SK-N-SH (cell line): ENCODE data around the gene MBP. TPM values are rescaled to one million over a fixed set of nuclear protein-coding genes. Genes with fewer than 3 reads are reported as not detected.

ENCODE experiments used
- CTCF ChIA-PET: fragments of 300-600, 350-600 bp; formaldehyde crosslinking; extraction: SDS; loops from one replicate; lab custom pipeline; 2021; lab: Yijun Ruan, JAX
- POLR2A ChIA-PET: fragments of 350-600 bp; sonication (Branson Sonifier 250); formaldehyde crosslinking; extraction: SDS; loops from one replicate; lab custom pipeline; 2020; ENCODE audit warnings: antibody characterized with exemption, inconsistent platforms; lab: Yijun Ruan, JAX
- DNase-seq: peaks from one replicate; pipeline ENCODE4 v3.0.0; 2012
- H2AFZ ChIP-seq: fragments of 200-600 bp; sonication (generic); 2 replicates; pipeline ENCODE4 v1.8.1; 2016; ENCODE audit warnings: antibody characterized with exemption, mild to moderate bottlenecking, low read depth
- H3F3A ChIP-seq: fragments of 200-600 bp; sonication (generic); replicated peaks from 2 replicates; pipeline ENCODE3; 2016; ENCODE audit warnings: antibody characterized with exemption, mild to moderate bottlenecking; ENCODE audit not compliant: insufficient read depth
- H3K27ac ChIP-seq, 2 experiments: fragments of 200-500 bp in 1 of 2; fragments of 200-600 bp in 1 of 2; sonication (Bioruptor generic) in 1 of 2; sonication (generic), shearing (Covaris generic) in 1 of 2; 2 replicates each; pipeline versions ENCODE4 v1.5.1 to v1.6.1; 2014 to 2016; ENCODE audit warnings: low read depth in 2 of 2, inconsistent platforms in 1 of 2, low read length in 1 of 2, mild to moderate bottlenecking in 1 of 2, mixed read lengths in 1 of 2
- H3K27me3 ChIP-seq: fragments of 200-600 bp; sonication (generic), shearing (Covaris generic); 2 replicates; pipeline ENCODE4 v1.6.1; 2016; ENCODE audit warnings: mixed run types; ENCODE audit not compliant: insufficient read depth
- H3K36me3 ChIP-seq, 2 experiments: fragments of 200-500 bp in 1 of 2; fragments of 200-600 bp in 1 of 2; sonication (Bioruptor generic) in 1 of 2; sonication (generic) in 1 of 2; replicated peaks in 1 of 2; 2 replicates each; pipeline versions ENCODE3 to v1.5.1; 2014 to 2016; ENCODE audit warnings: low read length in 1 of 2, mild to moderate bottlenecking in 1 of 2; ENCODE audit not compliant: insufficient read depth in 2 of 2, control insufficient read depth in 1 of 2
- H3K4me1 ChIP-seq, 2 experiments: fragments of 200-500 bp in 1 of 2; fragments of 200-600 bp in 1 of 2; sonication (Bioruptor generic) in 1 of 2; sonication (generic), shearing (Covaris generic) in 1 of 2; 2 replicates each; pipeline versions ENCODE4 v1.5.1 to v1.6.1; 2014 to 2016; ENCODE audit warnings: low read depth in 1 of 2, low read length in 1 of 2, mixed run types in 1 of 2; ENCODE audit not compliant: insufficient read depth in 2 of 2, control insufficient read depth in 1 of 2
- H3K4me2 ChIP-seq: fragments of 200-600 bp; sonication (generic), shearing (Covaris generic); 2 replicates; pipeline ENCODE4 v1.6.1; 2017; ENCODE audit warnings: mixed run types
- H3K4me3 ChIP-seq, 2 experiments: fragments of 200-500 bp in 1 of 2; fragments of 200-600 bp in 1 of 2; sonication (Bioruptor generic) in 1 of 2; sonication (generic), shearing (Covaris generic) in 1 of 2; 2 replicates each; pipeline versions ENCODE4 v1.5.1 to v1.8.1; 2014 to 2016; ENCODE audit warnings: low read depth in 2 of 2, inconsistent platforms in 1 of 2, low read length in 1 of 2, mild to moderate bottlenecking in 1 of 2, mixed read lengths in 1 of 2, moderate library complexity in 1 of 2
- H3K79me2 ChIP-seq: fragments of 200-600 bp; sonication (generic); 2 replicates; pipeline ENCODE4 v1.8.1; 2017; ENCODE audit warnings: mild to moderate bottlenecking; ENCODE audit not compliant: insufficient read depth
- H3K9ac ChIP-seq: fragments of 200-600 bp; sonication (generic); 2 replicates; pipeline ENCODE4 v1.6.1; 2017; ENCODE audit warnings: mixed run types
- H3K9me2 ChIP-seq: fragments of 200-600 bp; sonication (generic); 2 replicates; pipeline ENCODE4 v1.6.1; 2017; ENCODE audit warnings: mixed run types
- H3K9me3 ChIP-seq: fragments of 200-600 bp; sonication (generic); 2 replicates; pipeline ENCODE4 v1.6.1; 2017; ENCODE audit warnings: mixed run types, mild to moderate bottlenecking, moderate library complexity
- H4K20me1 ChIP-seq: fragments of 200-600 bp; sonication (generic); 2 replicates; pipeline ENCODE4 v1.6.1; 2017; ENCODE audit warnings: mild to moderate bottlenecking, mixed run types; ENCODE audit not compliant: insufficient read depth
- CHD2 ChIP-seq: fragments of 150-350 bp; IDR thresholded peaks from 2 replicates; pipeline ENCODE4 v1.6.1; 2018; ENCODE audit warnings: low read length; ENCODE audit not compliant: partially characterized antibody
- EP300 ChIP-seq, 2 experiments: IDR thresholded peaks; 2 replicates each; pipeline versions ENCODE4 v1.4.0 to v1.6.1; 2012; ENCODE audit warnings: borderline replicate concordance in 1 of 2, low read depth in 1 of 2, low read length in 1 of 2
- MEF2A ChIP-seq: IDR thresholded peaks from 2 replicates; pipeline ENCODE4 v1.4.0; 2012; ENCODE audit warnings: low read depth, borderline replicate concordance
- MXI1 ChIP-seq: IDR thresholded peaks from 2 replicates; pipeline ENCODE4 v1.6.1; 2012; ENCODE audit warnings: mild to moderate bottlenecking, low read depth, low read length, improper control_type of control experiment
- NFIC ChIP-seq: IDR thresholded peaks from 2 replicates; pipeline ENCODE4 v1.4.0; 2012; ENCODE audit warnings: borderline replicate concordance
- POLR2AphosphoS5 ChIP-seq: IDR thresholded peaks from 2 replicates; pipeline ENCODE4 v1.6.1; 2012; ENCODE audit warnings: low read depth, low read length
- RAD21 ChIP-seq: IDR thresholded peaks from 2 replicates; pipeline ENCODE4 v1.6.1; 2012; ENCODE audit warnings: mild to moderate bottlenecking, low read length
- RFX5 ChIP-seq: IDR thresholded peaks from 2 replicates; pipeline ENCODE4 v1.6.1; 2012; ENCODE audit warnings: mild to moderate bottlenecking, improper control_type of control experiment, low read length
- USF1 ChIP-seq: IDR thresholded peaks from 2 replicates; pipeline ENCODE4 v1.4.0; 2012; ENCODE audit warnings: low read depth, borderline replicate concordance
- WGBS: methylation state at CpG from one replicate; pipeline ENCODE4 v1.1.6; 2017; ENCODE audit warnings: low lambda C conversion rate; 5-methylcytosine and 5-hydroxymethylcytosine counted together
- polyA plus RNA-seq, 3 experiments: library from polyadenylated mRNA; depleted of rRNA; stranded (reverse); fragments of >200 nt; gene quantifications; 2 replicates each; pipeline ENCODE4 v1.2.3, GENCODE V29; 2012
- TF ChIP-seq, protein P1 (sequence below): IDR thresholded peaks from 2 replicates; pipeline ENCODE4; 2012
- TF ChIP-seq, protein P2 (sequence below): IDR thresholded peaks from 2 replicates; pipeline ENCODE4 v1.4.0; 2012; ENCODE audit warnings: low read depth, borderline replicate concordance
- TF ChIP-seq, protein P3 (sequence below): fragments of 150-350 bp; IDR thresholded peaks from 2 replicates; pipeline ENCODE4 v1.6.1; 2017; ENCODE audit warnings: antibody characterized with exemption, low read length, low read depth, borderline replicate concordance

MBP gene
- polyA plus RNA-seq, 1 of the 3 experiments (the other 2 are of a cell fraction) = 1.6 TPM

DNA sequence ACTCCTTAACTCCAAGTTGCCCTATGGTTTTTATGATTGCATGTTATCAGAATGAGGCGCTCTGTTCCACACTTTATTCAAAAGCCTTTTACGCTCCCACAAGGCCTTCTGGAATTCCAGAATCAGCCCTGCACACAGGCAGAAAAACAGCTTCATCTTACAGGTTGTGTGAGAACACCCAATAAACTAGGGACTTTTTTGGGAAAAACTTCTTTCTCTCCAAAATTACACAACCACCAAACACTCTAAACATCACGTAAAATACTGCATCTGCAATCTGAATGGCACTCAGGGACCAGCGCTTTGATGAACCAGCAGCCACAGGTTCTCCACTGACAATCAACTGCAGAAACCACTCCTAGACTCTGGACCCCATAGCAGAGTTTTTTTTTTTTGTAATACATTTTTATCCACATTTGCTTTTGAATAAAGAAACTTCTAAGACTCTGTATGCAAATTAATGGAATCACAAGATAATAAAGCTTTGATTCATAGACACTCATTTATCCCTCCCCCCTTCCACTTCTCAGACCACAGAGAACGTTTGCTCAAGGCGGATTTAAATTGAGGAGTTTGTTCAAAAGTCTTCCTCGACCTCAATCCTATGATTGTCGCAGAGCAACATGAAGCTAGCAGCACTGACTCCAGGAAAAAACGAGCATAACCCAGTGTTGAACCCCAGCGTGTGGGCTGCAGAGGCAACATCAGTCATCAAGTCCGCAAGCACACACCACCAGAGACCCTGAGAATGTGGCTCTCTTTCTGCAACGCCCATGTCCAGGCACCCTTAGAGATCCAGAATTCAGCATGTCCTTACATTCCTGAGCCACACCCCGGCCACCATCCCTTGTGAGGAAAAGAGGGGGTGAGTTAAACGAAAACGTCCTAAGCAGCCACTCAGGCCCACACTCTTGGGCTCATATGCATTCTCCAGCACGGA lies 116.5 kb downstream of the MBP start:
- CTCF ChIA-PET = interaction anchor here (1.1 to 3.2 kb wide), 2 partner anchors 15 to 33 kb away, joined by 3 to 20 read pairs; no protein-coding TSS in a partner anchor
- no peak overlapping the region for H3K4me2 ChIP-seq
- no peaks in the 10 kb centered on the region for H3K9me2 ChIP-seq
- no peaks in the 10 kb centered on the region for H3K36me3 ChIP-seq
- DNase-seq = no peak
- H3K79me2 ChIP-seq = no peaks in the 10 kb centered on the region
- H3K27me3 ChIP-seq = no peaks in the 10 kb centered on the region
- no peaks in the 10 kb centered on the region for H3K9me3 ChIP-seq
- H4K20me1 ChIP-seq = no peaks in the 10 kb centered on the region
- TF ChIP-seq, protein P1, sequence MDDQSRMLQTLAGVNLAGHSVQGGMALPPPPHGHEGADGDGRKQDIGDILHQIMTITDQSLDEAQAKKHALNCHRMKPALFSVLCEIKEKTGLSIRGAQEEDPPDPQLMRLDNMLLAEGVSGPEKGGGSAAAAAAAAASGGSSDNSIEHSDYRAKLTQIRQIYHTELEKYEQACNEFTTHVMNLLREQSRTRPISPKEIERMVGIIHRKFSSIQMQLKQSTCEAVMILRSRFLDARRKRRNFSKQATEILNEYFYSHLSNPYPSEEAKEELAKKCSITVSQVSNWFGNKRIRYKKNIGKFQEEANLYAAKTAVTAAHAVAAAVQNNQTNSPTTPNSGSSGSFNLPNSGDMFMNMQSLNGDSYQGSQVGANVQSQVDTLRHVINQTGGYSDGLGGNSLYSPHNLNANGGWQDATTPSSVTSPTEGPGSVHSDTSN = no peak
- TF ChIP-seq MEF2A (no peak), MXI1 (no peak), NFIC (no peak), RFX5 (no peak), POLR2AphosphoS5 (no peak), EP300 (IDR thresholded peaks at IDR 0.05; ENCODE audit: borderline replicate concordance in 1 of 2, low read depth in 1 of 2, low read length in 1 of 2) (no peak), RAD21 (no peak), USF1 (no peak), CHD2 (no peak)
- TF ChIP-seq, protein P2, sequence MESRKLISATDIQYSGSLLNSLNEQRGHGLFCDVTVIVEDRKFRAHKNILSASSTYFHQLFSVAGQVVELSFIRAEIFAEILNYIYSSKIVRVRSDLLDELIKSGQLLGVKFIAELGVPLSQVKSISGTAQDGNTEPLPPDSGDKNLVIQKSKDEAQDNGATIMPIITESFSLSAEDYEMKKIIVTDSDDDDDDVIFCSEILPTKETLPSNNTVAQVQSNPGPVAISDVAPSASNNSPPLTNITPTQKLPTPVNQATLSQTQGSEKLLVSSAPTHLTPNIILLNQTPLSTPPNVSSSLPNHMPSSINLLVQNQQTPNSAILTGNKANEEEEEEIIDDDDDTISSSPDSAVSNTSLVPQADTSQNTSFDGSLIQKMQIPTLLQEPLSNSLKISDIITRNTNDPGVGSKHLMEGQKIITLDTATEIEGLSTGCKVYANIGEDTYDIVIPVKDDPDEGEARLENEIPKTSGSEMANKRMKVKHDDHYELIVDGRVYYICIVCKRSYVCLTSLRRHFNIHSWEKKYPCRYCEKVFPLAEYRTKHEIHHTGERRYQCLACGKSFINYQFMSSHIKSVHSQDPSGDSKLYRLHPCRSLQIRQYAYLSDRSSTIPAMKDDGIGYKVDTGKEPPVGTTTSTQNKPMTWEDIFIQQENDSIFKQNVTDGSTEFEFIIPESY = no peak
- TF ChIP-seq, protein P3, sequence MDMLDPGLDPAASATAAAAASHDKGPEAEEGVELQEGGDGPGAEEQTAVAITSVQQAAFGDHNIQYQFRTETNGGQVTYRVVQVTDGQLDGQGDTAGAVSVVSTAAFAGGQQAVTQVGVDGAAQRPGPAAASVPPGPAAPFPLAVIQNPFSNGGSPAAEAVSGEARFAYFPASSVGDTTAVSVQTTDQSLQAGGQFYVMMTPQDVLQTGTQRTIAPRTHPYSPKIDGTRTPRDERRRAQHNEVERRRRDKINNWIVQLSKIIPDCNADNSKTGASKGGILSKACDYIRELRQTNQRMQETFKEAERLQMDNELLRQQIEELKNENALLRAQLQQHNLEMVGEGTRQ = no peak
- no peaks in the 10 kb centered on the region for H3K4me1 ChIP-seq
- no peak overlapping the region for H3K27ac ChIP-seq
- POLR2A ChIA-PET = no interaction called here
- no peaks in the 10 kb centered on the region for H3F3A ChIP-seq
- WGBS = 81% methylated on average over 15 of the region's 16 CpGs
- H2AFZ ChIP-seq = no peak overlapping the region
- H3K4me3 ChIP-seq = no peak overlapping the region
- H3K9ac ChIP-seq = no peak overlapping the region
